Mammary epithelial cell (primary cell): ENCODE data around the gene CDCA8.

Source experiments
- CTCF ChIP-seq, 2 donors: IDR thresholded peaks in 1 of 2; conservative IDR thresholded peaks in 1 of 2; 2 replicates each; pipeline ENCODE4 v1.5.1; 2011 to 2012; ENCODE audit warnings: inconsistent platforms in 2 of 2, low read length in 2 of 2, mild to moderate bottlenecking in 2 of 2, control low read depth in 1 of 2, low read depth in 1 of 2; ENCODE audit not compliant: insufficient read depth in 1 of 2; ENCODE audit errors: extremely low read depth in 1 of 2
- EZH2 ChIP-seq: IDR thresholded peaks from 2 replicates; pipeline ENCODE4 v1.6.1; 2012; ENCODE audit warnings: low read length, inconsistent platforms, borderline replicate concordance

- TF ChIP-seq CTCF (conservative IDR thresholded peaks at IDR 0.05 in 1 of 2, IDR thresholded peaks at IDR 0.05 in 1 of 2; ENCODE audit: extremely low read depth in 1 of 2, insufficient read depth in 1 of 2, low read depth in 1 of 2, low read length in 2 of 2) = no peak
- TF ChIP-seq EZH2 = no peak
Observed at GRCh38 chr1:37699147-37699546, 6.8 kb downstream of the CDCA8 start.
